GM10248 (cell line): ENCODE data around the gene FCER2.
"Not testable (repeated sequence)": the region's sequence is repeated elsewhere in the genome, so short reads cannot be mapped to it uniquely, and the experiment has no call there.

Experiments
- CTCF ChIA-PET: fragments of 300-600 bp; sonication (Branson Sonifier 250); formaldehyde crosslinking; extraction: SDS; loops from one replicate; lab custom pipeline; 2021; ENCODE audit warnings: antibody characterized with exemption; lab: Yijun Ruan, JAX
- POLR2A ChIA-PET: fragments of 350-650 bp; sonication (Branson Sonifier 250); formaldehyde crosslinking; extraction: SDS; loops from one replicate; lab custom pipeline; 2020; ENCODE audit warnings: antibody characterized with exemption; lab: Yijun Ruan, JAX
- DNase-seq: peaks from one replicate; pipeline ENCODE4 v3.0.0; 2012; ENCODE audit errors: extremely low spot score
- TF ChIP-seq, protein P1 (sequence below): IDR thresholded peaks from 2 replicates; pipeline ENCODE4 v1.5.1; 2012; ENCODE audit warnings: mild to moderate bottlenecking, low read depth; ENCODE audit errors: extremely low read depth, missing control alignments, control extremely low read depth

Gene FCER2, protein sequence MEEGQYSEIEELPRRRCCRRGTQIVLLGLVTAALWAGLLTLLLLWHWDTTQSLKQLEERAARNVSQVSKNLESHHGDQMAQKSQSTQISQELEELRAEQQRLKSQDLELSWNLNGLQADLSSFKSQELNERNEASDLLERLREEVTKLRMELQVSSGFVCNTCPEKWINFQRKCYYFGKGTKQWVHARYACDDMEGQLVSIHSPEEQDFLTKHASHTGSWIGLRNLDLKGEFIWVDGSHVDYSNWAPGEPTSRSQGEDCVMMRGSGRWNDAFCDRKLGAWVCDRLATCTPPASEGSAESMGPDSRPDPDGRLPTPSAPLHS

DNA sequence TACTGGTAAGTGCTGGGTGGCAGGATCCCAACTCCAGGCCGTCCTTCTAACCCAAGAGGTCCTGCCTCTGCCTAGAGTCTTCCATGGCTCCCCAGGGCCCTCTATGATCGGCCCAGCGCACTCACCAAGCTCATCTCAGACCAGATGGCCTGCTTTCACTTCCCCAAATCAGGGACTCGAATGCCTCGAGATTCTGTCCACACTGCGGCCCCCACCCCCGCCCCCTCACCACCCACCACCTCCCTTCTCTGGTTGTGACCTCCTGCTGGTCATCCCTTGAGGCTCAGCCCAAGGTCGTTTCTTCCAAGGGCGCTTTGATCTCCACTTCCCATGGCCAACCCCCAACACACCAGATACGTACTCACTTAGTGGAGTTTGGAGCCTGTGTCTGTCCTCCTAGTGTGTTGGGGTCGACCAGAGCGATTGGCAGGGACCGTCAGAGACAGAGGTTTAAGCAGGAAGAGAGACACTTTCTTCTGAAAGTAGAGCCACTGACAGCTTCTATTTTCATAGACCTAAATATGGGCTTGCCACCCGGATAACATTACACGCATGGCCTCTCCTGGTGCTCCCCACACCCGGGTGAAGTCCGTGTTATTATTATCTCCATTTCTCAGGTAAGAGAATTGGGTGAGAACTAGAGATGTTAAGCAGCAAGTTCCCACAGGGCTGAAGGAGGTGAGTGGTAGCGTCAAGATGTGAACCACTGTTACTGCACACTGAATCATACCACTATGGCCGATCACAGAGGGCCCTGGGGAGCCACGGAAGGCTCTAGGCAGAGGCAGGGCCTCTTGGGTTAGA, at the start of gene FCER2:
FCER2 (minus strand) TSS at position 478 of the 804 bp plus-strand sequence. CDS start 2,371 bp downstream, outside the sequence.
- POLR2A ChIA-PET, result interaction anchor here (1.0 to 1.1 kb wide), 2 partner anchors 16 to 64 kb away, joined by 3 to 4 read pairs; no protein-coding TSS in a partner anchor
- CTCF ChIA-PET, result interaction anchor here (0.8 to 5.7 kb wide), 4 partner anchors 11 to 118 kb away, joined by 3 to 47 read pairs (median 4); partner anchors contain the start of gene TRAPPC5
- TF ChIP-seq, protein P1, sequence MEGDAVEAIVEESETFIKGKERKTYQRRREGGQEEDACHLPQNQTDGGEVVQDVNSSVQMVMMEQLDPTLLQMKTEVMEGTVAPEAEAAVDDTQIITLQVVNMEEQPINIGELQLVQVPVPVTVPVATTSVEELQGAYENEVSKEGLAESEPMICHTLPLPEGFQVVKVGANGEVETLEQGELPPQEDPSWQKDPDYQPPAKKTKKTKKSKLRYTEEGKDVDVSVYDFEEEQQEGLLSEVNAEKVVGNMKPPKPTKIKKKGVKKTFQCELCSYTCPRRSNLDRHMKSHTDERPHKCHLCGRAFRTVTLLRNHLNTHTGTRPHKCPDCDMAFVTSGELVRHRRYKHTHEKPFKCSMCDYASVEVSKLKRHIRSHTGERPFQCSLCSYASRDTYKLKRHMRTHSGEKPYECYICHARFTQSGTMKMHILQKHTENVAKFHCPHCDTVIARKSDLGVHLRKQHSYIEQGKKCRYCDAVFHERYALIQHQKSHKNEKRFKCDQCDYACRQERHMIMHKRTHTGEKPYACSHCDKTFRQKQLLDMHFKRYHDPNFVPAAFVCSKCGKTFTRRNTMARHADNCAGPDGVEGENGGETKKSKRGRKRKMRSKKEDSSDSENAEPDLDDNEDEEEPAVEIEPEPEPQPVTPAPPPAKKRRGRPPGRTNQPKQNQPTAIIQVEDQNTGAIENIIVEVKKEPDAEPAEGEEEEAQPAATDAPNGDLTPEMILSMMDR, result no peak
- peak; percentile 75 for DNase-seq

DNA sequence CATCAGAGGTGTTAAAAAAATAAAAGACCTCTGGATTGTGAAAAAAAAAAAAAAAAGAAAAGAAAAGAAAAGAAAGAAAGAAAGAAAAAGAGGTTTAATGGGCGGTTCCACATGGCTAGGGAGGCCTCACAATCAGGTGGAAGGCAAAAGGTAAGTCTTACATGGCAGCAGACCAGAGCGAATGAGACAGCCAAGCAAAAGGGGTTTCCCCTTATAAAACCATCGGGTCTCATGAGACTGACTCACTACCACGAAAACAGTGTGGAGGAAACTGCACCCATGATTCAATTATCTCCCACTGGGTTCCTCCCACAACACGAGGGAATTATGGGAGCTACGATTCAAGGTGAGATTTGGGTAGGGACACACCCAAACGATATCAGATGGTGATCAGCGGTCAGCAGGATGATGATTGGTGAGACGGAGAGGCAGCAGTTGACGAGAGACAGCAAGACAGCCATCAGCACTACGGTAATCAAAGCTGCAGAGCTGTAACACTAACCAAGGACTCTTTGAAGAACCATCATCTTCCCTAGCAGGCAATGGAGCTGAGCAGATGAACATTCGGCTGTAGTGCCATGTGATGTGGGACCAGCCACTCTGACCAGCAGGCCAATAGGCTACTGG, 49.3 kb upstream of the FCER2 start:
- TF ChIP-seq, protein P1, result no peak
- CTCF ChIA-PET, result interaction anchor here (1.1 to 1.5 kb wide), 2 partner anchors 47 to 152 kb away, joined by 3 to 4 read pairs; partner anchors contain the start of gene MAP2K7
- no peak for DNase-seq
- POLR2A ChIA-PET, result interaction anchor here (0.7 kb wide), 1 partner anchor 1254 kb away, joined by 4 read pairs; no protein-coding TSS in a partner anchor

DNA sequence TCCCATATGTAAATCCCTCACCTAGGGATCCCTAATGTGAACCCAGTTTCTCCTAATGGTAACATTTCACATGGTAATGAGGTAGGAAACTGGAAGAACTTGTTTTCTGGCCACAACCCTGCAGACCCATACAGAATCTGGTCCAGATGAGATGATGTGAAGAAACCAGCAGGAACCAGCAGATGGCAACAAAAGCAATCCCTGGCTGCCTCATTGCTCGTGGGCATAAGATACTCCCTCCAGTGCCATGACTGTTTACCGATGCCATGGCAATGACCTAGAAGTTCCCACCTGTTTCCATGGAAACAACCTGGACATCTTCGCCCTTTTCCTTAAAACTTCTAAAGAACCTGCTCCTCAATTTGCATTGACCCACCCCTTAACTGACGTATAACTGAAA, 46.8 kb upstream of the FCER2 start:
- ChIA-PET CTCF (no interaction called here), POLR2A (no interaction called here)
- TF ChIP-seq, protein P1, result no peak
- no peak for DNase-seq

DNA sequence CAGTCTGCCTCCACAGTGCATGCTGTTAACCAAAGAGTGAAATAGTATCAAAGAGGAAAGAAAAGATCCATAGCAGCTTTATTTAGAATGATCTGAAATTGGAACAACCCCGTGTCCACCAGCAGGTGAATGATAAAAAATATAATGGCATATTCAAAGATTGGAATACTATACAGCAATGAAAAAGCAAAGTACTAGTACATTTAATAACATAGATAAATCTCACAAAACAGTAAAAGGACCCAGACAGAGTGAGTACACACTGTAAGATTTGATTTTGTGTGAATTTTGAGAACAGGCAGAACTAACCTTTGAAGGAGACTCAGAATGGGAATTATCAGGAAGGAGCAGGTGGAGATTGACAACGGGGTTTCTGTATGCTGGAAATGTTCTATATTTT, 46.2 kb upstream of the FCER2 start:
- CTCF ChIA-PET, result interaction anchor here (1.1 to 2.1 kb wide), 3 partner anchors 10 to 180 kb away, joined by 3 to 4 read pairs (median 4); partner anchors contain the start of gene TRAPPC5

DNA sequence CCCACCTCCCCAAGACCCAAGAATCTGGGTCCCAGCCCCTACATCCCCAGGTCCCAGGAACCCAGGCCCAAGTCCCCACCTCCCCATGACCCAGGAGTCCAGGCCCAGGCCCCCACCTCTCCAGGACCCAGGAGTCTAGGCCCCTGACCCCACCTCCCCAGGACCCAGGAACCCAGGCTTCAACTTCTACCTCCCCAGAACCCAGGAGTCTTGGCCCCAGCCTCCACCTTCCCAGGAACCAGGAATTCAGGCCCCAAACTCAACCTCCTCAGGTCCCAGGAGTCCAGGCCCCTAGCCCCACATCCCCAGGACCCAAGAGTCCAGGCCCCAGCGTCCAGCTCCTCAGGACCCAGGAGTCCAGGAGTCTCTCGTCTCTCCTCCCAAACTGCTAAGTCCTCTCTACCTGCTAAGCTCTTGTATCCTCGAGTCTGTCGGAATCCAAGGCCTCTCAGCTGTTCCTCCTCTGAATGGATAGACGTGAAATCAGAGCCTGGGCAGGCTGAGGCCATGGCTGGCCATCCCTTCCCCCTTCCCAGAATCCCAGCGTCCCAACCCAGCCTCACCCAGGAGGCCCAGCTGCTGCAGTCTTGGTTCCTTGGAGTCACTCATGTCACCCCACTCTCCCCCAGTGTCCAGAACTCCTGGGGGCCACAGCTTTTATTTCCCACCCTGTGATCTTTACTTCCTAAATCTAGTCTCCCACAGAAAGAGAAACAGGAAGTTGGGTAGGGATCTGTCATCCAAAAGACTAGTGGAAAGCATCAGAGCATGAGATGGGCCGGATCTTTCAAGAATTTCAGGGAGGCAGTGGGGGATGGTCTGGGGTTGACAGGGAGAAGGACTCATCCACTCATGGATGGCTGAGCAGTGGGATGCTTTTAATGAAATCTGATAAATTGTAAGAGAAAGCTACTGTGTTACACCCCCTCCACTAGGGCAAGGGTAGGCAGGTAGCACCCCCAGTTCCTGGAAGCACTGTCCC, 45.3 kb upstream of the FCER2 start, which contains the start of gene CD209:
CD209 (minus strand) TSS at position 632 of the 982 bp plus-strand sequence; CDS start at position 609, 23 bp downstream.
- DNase-seq, result no peak
- CTCF ChIA-PET, result interaction anchor here (0.8 to 2.1 kb wide), 6 partner anchors 9 to 179 kb away, joined by 3 to 5 read pairs (median 4); partner anchors contain the start of gene TRAPPC5
- TF ChIP-seq, protein P1, result no peak
- POLR2A ChIA-PET, result no interaction called here

More for the DNA sequence above, 46.2 kb upstream of the FCER2 start:
- POLR2A ChIA-PET, result no interaction called here
- DNase-seq, result no peak
- TF ChIP-seq, protein P1, result no peak

DNA sequence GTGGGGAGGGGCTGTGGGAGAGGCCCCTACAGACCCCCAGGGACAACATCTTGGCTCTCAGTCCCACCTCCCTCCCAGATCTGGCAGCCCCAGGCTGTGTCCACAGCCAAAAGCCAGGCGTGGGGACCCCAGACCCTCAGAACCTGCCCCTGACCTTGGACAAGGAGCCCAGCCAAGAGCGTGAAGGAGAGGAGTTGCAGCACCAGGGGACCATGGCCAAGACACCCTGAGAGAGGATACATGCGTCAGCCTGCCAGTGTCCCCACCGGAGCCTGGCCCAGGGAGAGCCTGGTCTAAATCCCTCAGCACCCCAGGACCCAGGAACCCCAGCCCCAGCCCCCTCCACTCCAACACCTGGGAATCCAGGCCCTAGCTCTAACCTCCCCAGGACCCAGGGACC, 44.4 kb upstream of the FCER2 start:
- POLR2A ChIA-PET, DNase-seq: not testable (repeated sequence)
- CTCF ChIA-PET, result interaction anchor here (1.1 to 2.1 kb wide), 4 partner anchors 8 to 65 kb away, joined by 3 to 5 read pairs (median 4); partner anchors contain the start of gene TRAPPC5
